Measurements from ENCODE around the gene RSPH10B. TPM values are rescaled to one million over a fixed set of nuclear protein-coding genes. Genes with fewer than 3 reads are reported as not detected.

Gene RSPH10B
- 0.11 and 0.37 TPM in 2 replicates for total RNA-seq

GRCh38 chr7:5970347-5970911, at the start of gene RSPH10B:
Gene RSPH10B (minus strand): TSS chr7:5970689. CDS start chr7:5967116, 3,573 bp downstream.

GRCh38 chr7:6008668-6009611, 38.5 kb upstream of the RSPH10B start, which contains the start of the genes AIMP2 and PMS2:
Gene AIMP2 (plus strand): TSS chr7:6009272. CDS start chr7:6009364, 92 bp downstream.
Gene PMS2 (minus strand): TSS chr7:6009049. CDS start chr7:6009019, 30 bp downstream.

GRCh38 chr7:5898480-5899224, 71.8 kb downstream of the RSPH10B start, which contains the start of gene CCZ1:
Gene CCZ1 (plus strand): TSS chr7:5898733. CDS start chr7:5898800, 67 bp downstream.

Other genes with a start within 250 kb of the RSPH10B start
- gene RNF216, start 189.0 kb downstream of the RSPH10B start, total RNA-seq = 34.0 and 40.1 TPM in 2 replicates
- gene OCM, start 89.9 kb downstream of the RSPH10B start, total RNA-seq = not detected in 2 replicates
- 54.7 and 66.5 TPM in 2 replicates for gene CCZ1, start 72.0 kb downstream of the RSPH10B start, total RNA-seq
- 17.9 and 24.2 TPM in 2 replicates for gene PMS2, start 38.4 kb upstream of the RSPH10B start, total RNA-seq
- 47.4 and 49.9 TPM in 2 replicates for gene AIMP2, start 38.6 kb upstream of the RSPH10B start, total RNA-seq
- 0.44 TPM in 1 of 2 replicates, not detected in the other for gene ANKRD61, start 60.7 kb upstream of the RSPH10B start, total RNA-seq
- 78.1 and 91.3 TPM in 2 replicates for gene EIF2AK1, start 88.5 kb upstream of the RSPH10B start, total RNA-seq
- gene USP42, start 134.3 kb upstream of the RSPH10B start, total RNA-seq = 3.4 and 4.2 TPM in 2 replicates

All from uterine smooth muscle cell (primary cell).